ENCODE data around the gene MAPRE3. TPM values are rescaled to one million over a fixed set of nuclear protein-coding genes. Genes with fewer than 3 reads are reported as not detected.
"Not testable (repeated sequence)": the region's sequence is repeated elsewhere in the genome, so short reads cannot be mapped to it uniquely, and the experiment has no call there.

Gene MAPRE3
- 0.42 and 1.6 TPM in 2 replicates for total RNA-seq (2014; rRNA removed; shearing (Covaris generic))

- peaks cover 22% of the 10 kb centered on the region for H3K27me3 ChIP-seq (ENCODE audit: control insufficient read depth, insufficient read depth, low read length)
- H3K4me3 ChIP-seq (ENCODE audit: insufficient read depth, low read depth, low read length): peak within 1 kb of the TSS; percentile 60
- H3K36me3 ChIP-seq (replicated peaks; ENCODE audit: control insufficient read depth, insufficient read depth, low read length): no peaks in the 10 kb centered on the region
- DNase-seq: peak; percentile 98
These were observed at the start of gene MAPRE3 for GRCh38 chr2:26970244-26970927. MAPRE3 (plus strand) TSS chr2:26970637; CDS start chr2:27022219, 51,582 bp downstream.

- Histone ChIP-seq H3K36me3 (replicated peaks; ENCODE audit: control insufficient read depth, insufficient read depth, low read length) (no peaks in the 10 kb centered on the region), H3K4me3 (ENCODE audit: insufficient read depth, low read depth, low read length) (no peak overlapping the region), H3K27me3 (ENCODE audit: control insufficient read depth, insufficient read depth, low read length) (no peaks in the 10 kb centered on the region; the same call in 1 of the 2 replicates)
- DNase-seq: no peak
These were observed 49.1 kb upstream of the MAPRE3 start for GRCh38 chr2:26921323-26921722.

- DNase-seq: peak; percentile 89
- no peaks in the 10 kb centered on the region for H3K36me3 ChIP-seq (replicated peaks; ENCODE audit: control insufficient read depth, insufficient read depth, low read length)
- no peak overlapping the region for H3K4me3 ChIP-seq (ENCODE audit: insufficient read depth, low read depth, low read length)
- H3K27me3 ChIP-seq (ENCODE audit: control insufficient read depth, insufficient read depth, low read length): no peaks in the 10 kb centered on the region
These were observed 47.8 kb upstream of the MAPRE3 start for GRCh38 chr2:26922405-26923188.

- DNase-seq; H3K36me3 ChIP-seq (replicated peaks; ENCODE audit: control insufficient read depth, insufficient read depth, low read length); H3K4me3 ChIP-seq (ENCODE audit: insufficient read depth, low read depth, low read length); H3K27me3 ChIP-seq (ENCODE audit: control insufficient read depth, insufficient read depth, low read length): not testable (repeated sequence)
These were observed 47.3 kb upstream of the MAPRE3 start for GRCh38 chr2:26923189-26923466.

GRCh38 chr2:26924731-26925099, 45.7 kb upstream of the MAPRE3 start:
- no peak for DNase-seq
- Histone ChIP-seq H3K36me3 (replicated peaks; ENCODE audit: control insufficient read depth, insufficient read depth, low read length) (no peaks in the 10 kb centered on the region), H3K27me3 (ENCODE audit: control insufficient read depth, insufficient read depth, low read length) (no peaks in the 10 kb centered on the region), H3K4me3 (ENCODE audit: insufficient read depth, low read depth, low read length) (no peak overlapping the region)

GRCh38 chr2:26925100-26925791, 45.2 kb upstream of the MAPRE3 start:
- peak; percentile 57 for DNase-seq
- Histone ChIP-seq H3K27me3 (ENCODE audit: control insufficient read depth, insufficient read depth, low read length) (no peaks in the 10 kb centered on the region), H3K36me3 (replicated peaks; ENCODE audit: control insufficient read depth, insufficient read depth, low read length) (no peaks in the 10 kb centered on the region), H3K4me3 (ENCODE audit: insufficient read depth, low read depth, low read length) (no peak overlapping the region)

- H3K4me3 ChIP-seq (ENCODE audit: insufficient read depth, low read depth, low read length): no peak overlapping the region
- no peaks in the 10 kb centered on the region for H3K36me3 ChIP-seq (replicated peaks; ENCODE audit: control insufficient read depth, insufficient read depth, low read length)
- no peaks in the 10 kb centered on the region for H3K27me3 ChIP-seq (ENCODE audit: control insufficient read depth, insufficient read depth, low read length)
- DNase-seq: no peak
These were observed 43.2 kb upstream of the MAPRE3 start for GRCh38 chr2:26927221-26927620.

GRCh38 chr2:26932974-26933373, 37.5 kb upstream of the MAPRE3 start:
- DNase-seq: no peak
- Histone ChIP-seq H3K27me3 (ENCODE audit: control insufficient read depth, insufficient read depth, low read length) (no peaks in the 10 kb centered on the region; the same call in 1 of the 2 replicates), H3K36me3 (replicated peaks; ENCODE audit: control insufficient read depth, insufficient read depth, low read length) (no peaks in the 10 kb centered on the region), H3K4me3 (ENCODE audit: insufficient read depth, low read depth, low read length) (no peak overlapping the region)

- no peaks in the 10 kb centered on the region for H3K36me3 ChIP-seq (replicated peaks; ENCODE audit: control insufficient read depth, insufficient read depth, low read length)
- no peaks in the 10 kb centered on the region; the same call in 1 of the 2 replicates for H3K27me3 ChIP-seq (ENCODE audit: control insufficient read depth, insufficient read depth, low read length)
- no peak overlapping the region for H3K4me3 ChIP-seq (ENCODE audit: insufficient read depth, low read depth, low read length)
- DNase-seq: no peak
These were observed 36.8 kb upstream of the MAPRE3 start for GRCh38 chr2:26933431-26934334.

- H3K27me3 ChIP-seq (ENCODE audit: control insufficient read depth, insufficient read depth, low read length): no peaks in the 10 kb centered on the region; the same call in 1 of the 2 replicates
- H3K4me3 ChIP-seq (ENCODE audit: insufficient read depth, low read depth, low read length): no peak overlapping the region
- no peak for DNase-seq
- no peaks in the 10 kb centered on the region for H3K36me3 ChIP-seq (replicated peaks; ENCODE audit: control insufficient read depth, insufficient read depth, low read length)
These were observed 36.1 kb upstream of the MAPRE3 start for GRCh38 chr2:26934335-26934724.

- Histone ChIP-seq H3K36me3 (replicated peaks; ENCODE audit: control insufficient read depth, insufficient read depth, low read length) (no peaks in the 10 kb centered on the region), H3K27me3 (ENCODE audit: control insufficient read depth, insufficient read depth, low read length) (no peaks in the 10 kb centered on the region; the same call in 1 of the 2 replicates), H3K4me3 (ENCODE audit: insufficient read depth, low read depth, low read length) (no peak overlapping the region)
- DNase-seq: no peak
These were observed 35.5 kb upstream of the MAPRE3 start for GRCh38 chr2:26934985-26935384.

GRCh38 chr2:26936855-26937254, 33.6 kb upstream of the MAPRE3 start:
- Histone ChIP-seq H3K27me3 (ENCODE audit: control insufficient read depth, insufficient read depth, low read length) (no peaks in the 10 kb centered on the region; the same call in 1 of the 2 replicates), H3K36me3 (replicated peaks; ENCODE audit: control insufficient read depth, insufficient read depth, low read length) (no peaks in the 10 kb centered on the region), H3K4me3 (ENCODE audit: insufficient read depth, low read depth, low read length) (no peak overlapping the region)
- DNase-seq: no peak

- DNase-seq: peak; percentile 25
- no peaks in the 10 kb centered on the region for H3K36me3 ChIP-seq (replicated peaks; ENCODE audit: control insufficient read depth, insufficient read depth, low read length)
- H3K27me3 ChIP-seq (ENCODE audit: control insufficient read depth, insufficient read depth, low read length): peaks cover 7% of the 10 kb centered on the region
- no peak overlapping the region for H3K4me3 ChIP-seq (ENCODE audit: insufficient read depth, low read depth, low read length)
These were observed 31.9 kb upstream of the MAPRE3 start for GRCh38 chr2:26938399-26939118.
